ENCODE results near the gene DAZ1. TPM values are rescaled to one million over a fixed set of nuclear protein-coding genes. Genes with fewer than 3 reads are reported as not detected.
"Not testable (repeated sequence)": the region's sequence is repeated elsewhere in the genome, so short reads cannot be mapped to it uniquely, and the experiment has no call there.

The DAZ1 gene, protein sequence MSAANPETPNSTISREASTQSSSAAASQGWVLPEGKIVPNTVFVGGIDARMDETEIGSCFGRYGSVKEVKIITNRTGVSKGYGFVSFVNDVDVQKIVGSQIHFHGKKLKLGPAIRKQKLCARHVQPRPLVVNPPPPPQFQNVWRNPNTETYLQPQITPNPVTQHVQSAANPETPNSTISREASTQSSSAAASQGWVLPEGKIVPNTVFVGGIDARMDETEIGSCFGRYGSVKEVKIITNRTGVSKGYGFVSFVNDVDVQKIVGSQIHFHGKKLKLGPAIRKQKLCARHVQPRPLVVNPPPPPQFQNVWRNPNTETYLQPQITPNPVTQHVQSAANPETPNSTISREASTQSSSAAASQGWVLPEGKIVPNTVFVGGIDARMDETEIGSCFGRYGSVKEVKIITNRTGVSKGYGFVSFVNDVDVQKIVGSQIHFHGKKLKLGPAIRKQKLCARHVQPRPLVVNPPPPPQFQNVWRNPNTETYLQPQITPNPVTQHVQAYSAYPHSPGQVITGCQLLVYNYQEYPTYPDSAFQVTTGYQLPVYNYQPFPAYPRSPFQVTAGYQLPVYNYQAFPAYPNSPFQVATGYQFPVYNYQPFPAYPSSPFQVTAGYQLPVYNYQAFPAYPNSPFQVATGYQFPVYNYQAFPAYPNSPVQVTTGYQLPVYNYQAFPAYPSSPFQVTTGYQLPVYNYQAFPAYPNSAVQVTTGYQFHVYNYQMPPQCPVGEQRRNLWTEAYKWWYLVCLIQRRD
- not detected for total RNA-seq

DNA sequence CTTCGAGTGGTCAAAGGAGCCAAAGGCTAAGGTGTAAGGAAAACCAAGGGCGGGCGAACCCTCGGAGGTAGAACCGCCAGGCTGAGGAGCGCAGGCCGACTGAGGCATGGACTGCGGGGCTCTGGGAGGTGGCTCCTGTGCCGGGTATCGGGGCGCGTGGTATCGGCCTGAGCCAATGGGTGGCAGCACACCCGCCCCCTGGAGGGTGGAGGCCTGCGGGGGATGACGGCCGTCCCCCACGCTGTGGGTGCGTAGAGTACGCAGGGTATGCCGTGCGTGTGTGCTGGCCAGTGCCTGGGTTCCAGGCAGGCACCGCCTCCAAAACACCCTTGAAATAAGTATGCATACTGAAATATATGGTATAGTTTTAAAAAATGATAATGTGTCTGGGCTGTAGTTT lies at the start of gene DAZ1:
Gene DAZ1, minus strand, starts transcription at position 101 of the 400 bp plus-strand sequence. CDS start 208 bp downstream, outside the sequence.
- H3K9me3 Mint-ChIP-seq; H3K27me3 Mint-ChIP-seq; ATAC-seq (replicated peaks); H3K4me1 Mint-ChIP-seq; H3K36me3 Mint-ChIP-seq (ENCODE audit: low read depth); H3K4me3 Mint-ChIP-seq; H3K27ac Mint-ChIP-seq: not testable (repeated sequence)

- not testable (repeated sequence) for ATAC-seq (replicated peaks); H3K4me1 Mint-ChIP-seq; H3K9me3 Mint-ChIP-seq; H3K27ac Mint-ChIP-seq; H3K4me3 Mint-ChIP-seq; H3K36me3 Mint-ChIP-seq (ENCODE audit: low read depth); H3K27me3 Mint-ChIP-seq
These were observed 20.4 kb upstream of the DAZ1 start, which contains the start of gene DAZ2 for GRCh38 chrY:23219233-23219632. Gene DAZ2 (plus strand): TSS chrY:23219533. CDS start chrY:23219741, 208 bp downstream.

- H3K9me3 Mint-ChIP-seq; H3K36me3 Mint-ChIP-seq (ENCODE audit: low read depth); H3K4me3 Mint-ChIP-seq; H3K27ac Mint-ChIP-seq; H3K4me1 Mint-ChIP-seq; ATAC-seq (replicated peaks); H3K27me3 Mint-ChIP-seq: not testable (repeated sequence)
These were observed 11.9 kb upstream of the DAZ1 start for GRCh38 chrY:23210681-23211080.

DNA sequence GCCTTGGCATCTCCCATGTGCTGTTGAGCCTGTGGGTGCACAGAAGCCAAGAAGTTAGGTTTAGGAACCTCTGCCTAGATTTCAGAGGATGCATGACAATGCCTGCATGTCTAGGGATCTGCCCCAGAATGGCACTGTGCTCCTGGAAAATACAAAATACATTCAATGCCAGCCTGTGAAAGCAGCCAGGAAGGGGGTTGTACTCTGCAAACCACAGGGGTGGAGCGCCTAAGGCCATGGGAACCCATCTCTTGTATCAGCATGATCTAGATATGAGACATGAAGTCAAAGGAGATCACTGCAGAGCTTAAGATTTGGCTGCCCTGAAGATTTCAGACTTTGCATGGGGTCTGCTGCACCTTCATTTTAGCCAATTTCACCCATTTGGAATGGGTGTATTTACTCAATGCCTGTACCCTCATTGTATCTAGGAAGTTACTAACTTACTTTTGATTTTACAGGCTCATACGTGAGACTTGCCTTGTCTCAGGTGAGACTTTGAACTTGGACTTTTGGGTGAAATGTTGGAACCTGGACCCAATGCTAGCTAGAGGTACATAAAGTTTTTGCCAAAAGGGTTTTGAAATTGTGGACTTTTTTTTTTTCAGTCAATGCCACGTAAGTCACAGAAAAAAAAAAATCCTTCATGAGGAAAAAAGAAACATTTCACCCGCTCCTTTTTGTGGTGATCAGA lies 11.1 kb upstream of the DAZ1 start:
- H3K9me3 Mint-ChIP-seq; H3K4me1 Mint-ChIP-seq; H3K27me3 Mint-ChIP-seq; H3K4me3 Mint-ChIP-seq; H3K36me3 Mint-ChIP-seq (ENCODE audit: low read depth); ATAC-seq (replicated peaks); H3K27ac Mint-ChIP-seq: not testable (repeated sequence)

DNA sequence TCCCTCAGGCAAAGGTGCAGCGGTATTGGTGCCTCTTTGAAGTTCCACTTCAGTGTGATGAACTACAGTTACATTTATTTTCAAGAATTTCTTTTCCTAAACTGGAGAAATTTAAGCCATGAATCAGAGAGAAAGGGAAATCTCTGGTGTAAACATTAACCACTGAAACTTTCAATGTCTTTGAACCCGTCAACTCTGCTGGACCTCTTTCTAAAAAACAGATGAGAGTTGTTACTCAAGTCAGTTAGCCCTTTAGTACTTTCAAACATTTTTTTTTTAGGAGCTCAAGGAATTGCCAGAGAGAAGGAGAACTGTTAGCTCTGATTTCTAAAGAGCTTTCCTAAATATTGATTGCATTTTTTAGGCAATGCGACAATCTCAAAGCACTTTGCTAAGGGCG lies 8.6 kb upstream of the DAZ1 start:
- ATAC-seq (replicated peaks); H3K4me1 Mint-ChIP-seq; H3K9me3 Mint-ChIP-seq; H3K27ac Mint-ChIP-seq; H3K36me3 Mint-ChIP-seq (ENCODE audit: low read depth); H3K27me3 Mint-ChIP-seq; H3K4me3 Mint-ChIP-seq: not testable (repeated sequence)

Other genes with a start within 250 kb of the DAZ1 start
- not detected for gene BPY2, start 214.7 kb downstream of the DAZ1 start, total RNA-seq
- gene DAZ2, start 20.5 kb upstream of the DAZ1 start, total RNA-seq: not detected

Measured in activated T-helper 17 cell treated with anti-CD3 and anti-CD28 coated beads, Interleukin-2, amount 50 U/mL, for 72 hours (primary cell).